Panc1 (cell line): Measurements from ENCODE around the gene CCL22. TPM values are rescaled to one million over a fixed set of nuclear protein-coding genes. Genes with fewer than 3 reads are reported as not detected.

Experiments
- ATAC-seq: fragments of 200-7000 bp; cut with Tn5 transposase; 2 replicates; pipeline ENCODE4 v1.9.1; 2020; ENCODE audit warnings: mild to moderate bottlenecking, moderate library complexity
- BruUV-seq: library from RNA; stranded (reverse); fragments of 400-500 nt; replicated peaks from 2 replicates; lab custom pipeline; 2021; lab: Mats Ljungman, UMichigan
- CTCF ChIA-PET: fragments of 300-600 bp; sonication (Branson Sonifier 250); formaldehyde crosslinking; loops from one replicate; lab custom pipeline; 2022; ENCODE audit warnings: antibody characterized with exemption; lab: Charles Lee
- POLR2A ChIA-PET: fragments of 300-600 bp; sonication (Branson Sonifier 250); formaldehyde crosslinking; loops from one replicate; lab custom pipeline; 2022; ENCODE audit warnings: antibody characterized with exemption; lab: Charles Lee
- DNase-seq: peaks from one replicate; pipeline ENCODE4 v3.0.0-alpha.2; 2010; ENCODE audit warnings: low read depth, low spot score
- H3K27ac ChIP-seq: 2 replicates; pipeline ENCODE4 v1.5.1; 2011; ENCODE audit warnings: mild to moderate bottlenecking, low read length, inconsistent platforms
- H3K27me3 ChIP-seq: fragments of 200-500 bp; sonication (Bioruptor generic); 2 replicates; pipeline ENCODE4 v1.6.0; 2014; ENCODE audit warnings: low read length, inconsistent platforms; ENCODE audit not compliant: control insufficient read depth, insufficient read depth
- H3K36me3 ChIP-seq: fragments of 200-500 bp; sonication (Bioruptor generic); 2 replicates; pipeline ENCODE4 v1.5.1; 2014; ENCODE audit warnings: inconsistent platforms, mild to moderate bottlenecking, low read length, moderate library complexity; ENCODE audit not compliant: control insufficient read depth, insufficient read depth
- H3K4me1 ChIP-seq: 2 replicates; pipeline ENCODE4 v1.5.1; 2011; ENCODE audit warnings: inconsistent platforms, mild to moderate bottlenecking, low read length, moderate library complexity; ENCODE audit not compliant: control insufficient read depth, insufficient read depth
- H3K4me3 ChIP-seq, 2 experiments: 2 replicates each; pipeline ENCODE4 v1.5.1; 2011 to 2012; ENCODE audit warnings: low read depth in 2 of 2, low read length in 2 of 2, mild to moderate bottlenecking in 2 of 2, inconsistent platforms in 1 of 2, moderate library complexity in 1 of 2
- H3K9me3 ChIP-seq: fragments of 200-500 bp; sonication (Bioruptor generic); 2 replicates; pipeline ENCODE4 v1.5.1; 2014; ENCODE audit warnings: low read depth, mild to moderate bottlenecking, inconsistent platforms, low read length, moderate library complexity; ENCODE audit not compliant: control insufficient read depth, insufficient read depth
- CTCF ChIP-seq: fragments of 450-650 bp; IDR thresholded peaks from 2 replicates; pipeline ENCODE4 v1.5.1; 2017; ENCODE audit warnings: mild to moderate bottlenecking
- POLR2AphosphoS5 ChIP-seq: IDR thresholded peaks from 2 replicates; pipeline ENCODE4 v1.6.1; 2012; ENCODE audit warnings: mild to moderate bottlenecking, low read depth, low read length, moderate library complexity
- REST ChIP-seq, 2 experiments: IDR thresholded peaks; 2 replicates each; pipeline ENCODE4 v1.6.1; 2011 to 2012; ENCODE audit warnings: low read depth in 2 of 2, control low read depth in 1 of 2, low read length in 1 of 2, mild to moderate bottlenecking in 1 of 2, moderate library complexity in 1 of 2; ENCODE audit not compliant: insufficient read depth in 1 of 2
- SIN3A ChIP-seq: IDR thresholded peaks from 2 replicates; pipeline ENCODE4 v1.6.1; 2012; ENCODE audit warnings: low read depth, mild to moderate bottlenecking, low read length, moderate library complexity, borderline replicate concordance; ENCODE audit not compliant: insufficient read depth
- TCF7L2 ChIP-seq: IDR thresholded peaks from 2 replicates; pipeline ENCODE4 v1.6.1; 2011; ENCODE audit warnings: mild to moderate bottlenecking, low read depth, low read length, inconsistent platforms
- in situ Hi-C: cut with HindIII; loops from 2 replicates; pipeline ENCODE4 v1.10.0; 2016; ENCODE audit warnings: low sequenced_read_pairs, low pct_unique_long_range_greater_than_20kb
- intact Hi-C: fragments of 100-400 bp; cut with micrococcal nuclease; formaldehyde crosslinking; loops from one replicate; pipeline ENCODE4 v1.10.0; 2022; ENCODE audit not compliant: unreplicated experiment
- total RNA-seq: library from RNA; stranded (reverse); gene quantifications from one replicate; pipeline ENCODE4 v1.2.1, GENCODE V29; 2021; ENCODE audit not compliant: unreplicated experiment

Gene CCL22
- total RNA-seq, 1 experiment from 2014 or later, result 0.39 TPM

GRCh38 chr16:57382535-57383275 lies 24.1 kb downstream of the CCL22 start:
- Histone ChIP-seq H3K27ac (no peak overlapping the region), H3K36me3 (no peaks in the 10 kb centered on the region), H3K4me1 (peaks cover 14% of the 10 kb centered on the region), H3K9me3 (no peaks in the 10 kb centered on the region), H3K4me3 (no peak overlapping the region), H3K27me3 (no peaks in the 10 kb centered on the region)
- ChIA-PET CTCF (no interaction called here), POLR2A (no interaction called here)
- in situ Hi-C loops (no loop called here), intact Hi-C loops (no loop called here)
- ATAC-seq (no peak), DNase-seq (no peak)
- no peak for TF ChIP-seq SIN3A
- no peak for TF ChIP-seq POLR2AphosphoS5
- TF ChIP-seq CTCF, result peak; percentile 53; the same call in 1 of the 2 replicates
- BruUV-seq, result no TSS peak

GRCh38 chr16:57383276-57384247 lies 25.0 kb downstream of the CCL22 start:
- Histone ChIP-seq H3K4me3 (no peak overlapping the region), H3K36me3 (no peaks in the 10 kb centered on the region), H3K27me3 (no peaks in the 10 kb centered on the region), H3K9me3 (no peaks in the 10 kb centered on the region), H3K27ac (no peak overlapping the region), H3K4me1 (peaks cover 11% of the 10 kb centered on the region)
- ChIA-PET CTCF (no interaction called here), POLR2A (no interaction called here)
- no peak for TF ChIP-seq REST (IDR thresholded peaks at IDR 0.05; ENCODE audit: insufficient read depth in 1 of 2, low read depth in 2 of 2, low read length in 1 of 2)
- no peak for TF ChIP-seq SIN3A
- TF ChIP-seq TCF7L2, result no peak
- TF ChIP-seq POLR2AphosphoS5, result no peak
- TF ChIP-seq CTCF, result no peak
- no TSS peak for BruUV-seq
- DNase-seq (no peak), ATAC-seq (no peak; the same call in 1 of the 2 replicates)
- intact Hi-C loops, result no loop called here
- in situ Hi-C loops, result no loop called here
